HS-27A (cell line): ENCODE results near the gene ICE2.

Experiments used
- DNase-seq: peaks from one replicate; pipeline ENCODE4 v3.0.0-alpha.2; 2012; ENCODE audit warnings: low read depth, missing footprints

ICE2 gene

DNA sequence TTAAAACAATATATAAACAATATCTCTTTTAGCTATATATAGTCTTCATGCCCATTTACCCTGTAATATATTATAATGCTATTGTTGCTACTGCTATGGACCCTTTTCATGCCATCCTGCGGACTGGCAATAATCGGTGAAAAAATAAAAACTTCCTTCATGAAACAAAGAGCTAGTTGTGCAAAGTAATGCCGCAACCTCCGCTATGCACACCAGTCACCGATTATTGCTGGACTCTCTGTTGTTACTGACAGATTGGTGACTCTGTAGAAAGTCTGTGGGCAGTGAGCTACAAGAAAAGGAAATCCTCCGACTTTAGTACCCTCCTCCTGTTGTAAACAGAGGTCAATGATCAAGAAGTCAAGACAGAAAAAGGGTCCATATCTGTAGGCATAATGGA lies 17.9 kb upstream of the ICE2 start:
- no peak for DNase-seq

DNA sequence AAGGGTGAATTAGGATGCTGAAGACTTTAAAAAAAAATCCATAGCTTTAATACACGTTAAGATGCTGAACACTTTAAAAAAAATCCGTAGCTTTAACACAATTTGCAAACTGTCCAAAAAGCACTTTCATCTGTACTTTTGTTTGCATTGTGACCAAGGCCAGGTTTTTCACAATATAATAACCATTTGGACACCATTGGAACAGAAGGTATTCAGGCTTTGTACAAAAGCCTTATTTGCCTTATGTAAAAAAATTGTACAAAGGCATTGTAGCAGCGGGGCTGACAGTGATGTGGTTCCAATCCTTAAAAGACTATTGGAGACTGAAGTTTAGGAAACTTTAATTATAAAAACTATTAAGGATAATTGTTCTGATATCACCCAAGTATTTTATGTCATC lies 15.2 kb upstream of the ICE2 start:
- no peak for DNase-seq

- no peak for DNase-seq
Observed at GRCh38 chr15:60493166-60493565, 14.2 kb upstream of the ICE2 start.

DNA sequence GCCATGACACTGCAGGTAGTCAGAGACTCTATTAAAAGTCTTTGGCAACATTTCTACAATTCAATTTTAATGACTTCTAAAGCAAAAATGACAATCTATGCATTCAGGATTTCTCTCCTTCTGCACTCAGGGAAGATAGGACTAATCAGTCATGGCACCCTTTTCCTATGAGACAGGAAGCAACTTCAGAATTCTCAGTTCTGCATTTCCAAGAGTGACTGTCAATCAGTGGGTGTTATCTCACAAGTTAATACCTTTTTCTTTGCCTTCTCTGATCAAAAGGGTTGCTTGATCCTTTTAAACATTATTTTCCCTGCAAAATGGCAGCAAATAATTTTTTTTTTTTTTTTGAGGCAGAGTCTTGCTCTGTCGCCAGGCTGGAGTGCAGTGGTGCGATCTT lies 7.8 kb upstream of the ICE2 start:
- no peak for DNase-seq

- DNase-seq, result no peak
Observed at GRCh38 chr15:60485365-60486055, 6.6 kb upstream of the ICE2 start.

- no peak for DNase-seq
Observed at GRCh38 chr15:60483042-60483441, 4.1 kb upstream of the ICE2 start.

GRCh38 chr15:60480888-60481287 lies 1.9 kb upstream of the ICE2 start:
- DNase-seq, result no peak

GRCh38 chr15:60480149-60480548 lies 1.2 kb upstream of the ICE2 start:
- DNase-seq, result no peak

DNA sequence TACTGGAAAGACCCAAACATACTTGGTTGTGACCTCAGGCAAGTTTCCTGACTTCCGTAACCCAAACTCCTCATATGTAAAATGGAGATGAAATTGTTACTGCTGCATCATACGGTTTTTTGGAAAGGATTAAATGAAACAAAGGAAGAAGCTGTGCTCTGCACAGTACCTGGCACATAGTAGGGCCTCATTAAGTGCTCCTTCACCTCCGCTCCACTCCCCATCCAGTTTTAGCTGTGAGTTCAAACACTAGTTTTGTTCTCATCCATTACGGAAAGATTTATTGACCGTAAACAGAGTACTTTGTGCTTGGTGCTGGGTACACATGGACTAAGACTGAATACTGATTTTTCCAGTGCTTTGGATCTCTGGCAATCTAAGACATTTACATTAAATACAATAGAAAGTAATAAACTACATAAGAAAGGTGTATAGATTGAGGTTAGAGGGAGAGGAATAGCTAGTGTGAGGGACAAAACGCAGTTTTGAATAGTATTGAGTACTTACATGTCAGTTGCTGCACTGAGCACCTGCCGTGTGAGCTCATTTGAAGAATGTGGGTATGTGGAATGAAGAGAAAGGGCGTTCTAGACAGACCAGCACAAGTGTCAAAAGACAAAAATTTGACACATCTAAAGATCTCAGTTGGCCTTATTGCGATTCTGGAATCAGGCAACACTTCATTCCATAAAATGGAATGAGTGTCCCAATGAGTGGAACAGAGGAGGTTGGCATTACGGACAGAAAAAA lies 594 bp upstream of the ICE2 start:
- DNase-seq, result no peak

GRCh38 chr15:60477916-60478565 lies 901 bp downstream of the ICE2 start:
- no peak for DNase-seq

DNA sequence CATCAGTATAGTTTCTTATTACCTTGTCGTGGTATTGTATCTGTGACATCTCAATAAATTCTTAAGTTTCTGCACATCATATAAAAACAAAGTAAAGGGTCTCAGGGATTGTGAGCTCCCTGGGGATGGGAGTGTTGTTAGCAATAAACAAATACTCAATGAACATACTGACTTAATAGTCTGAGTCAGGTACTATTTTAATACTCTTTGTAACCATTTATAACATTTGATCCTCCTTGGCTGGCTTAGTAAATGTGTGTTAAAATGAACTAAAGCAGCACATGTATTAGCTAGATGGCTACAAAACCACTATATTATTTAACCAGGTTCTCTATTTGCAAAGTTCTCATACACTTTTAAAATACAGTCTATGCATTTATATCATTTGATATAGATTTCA lies 1.8 kb downstream of the ICE2 start:
- no peak for DNase-seq

DNA sequence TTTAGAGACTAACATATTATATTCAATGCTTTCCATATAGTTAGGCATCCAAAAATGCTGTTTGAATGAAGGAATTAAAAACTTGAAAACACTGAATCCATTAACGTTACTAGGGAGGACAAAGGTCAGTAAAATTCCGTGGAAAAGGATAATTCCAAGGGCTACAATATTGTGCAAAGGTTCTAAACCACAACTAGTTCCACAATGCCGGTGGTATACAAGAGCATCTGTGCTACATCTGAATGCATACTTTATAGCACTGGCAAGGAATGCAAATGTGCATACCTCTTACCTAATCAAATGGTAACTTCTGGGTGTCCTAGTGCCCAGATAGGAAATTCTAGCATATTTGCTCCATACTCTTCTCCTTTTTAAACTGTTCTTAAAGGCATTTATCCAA lies 2.2 kb downstream of the ICE2 start:
- no peak for DNase-seq

GRCh38 chr15:60473135-60473534 lies 5.8 kb downstream of the ICE2 start:
- no peak for DNase-seq

GRCh38 chr15:60471314-60471713 lies 7.6 kb downstream of the ICE2 start:
- DNase-seq, result no peak

GRCh38 chr15:60469893-60470641 lies 8.9 kb downstream of the ICE2 start:
- DNase-seq, result no peak

GRCh38 chr15:60464836-60465630 lies 13.9 kb downstream of the ICE2 start:
- no peak for DNase-seq

GRCh38 chr15:60462027-60462426 lies 16.9 kb downstream of the ICE2 start:
- no peak for DNase-seq

- no peak for DNase-seq
Observed at GRCh38 chr15:60460931-60461330, 18.0 kb downstream of the ICE2 start.

GRCh38 chr15:60458721-60459120 lies 20.2 kb downstream of the ICE2 start:
- DNase-seq, result no peak

DNA sequence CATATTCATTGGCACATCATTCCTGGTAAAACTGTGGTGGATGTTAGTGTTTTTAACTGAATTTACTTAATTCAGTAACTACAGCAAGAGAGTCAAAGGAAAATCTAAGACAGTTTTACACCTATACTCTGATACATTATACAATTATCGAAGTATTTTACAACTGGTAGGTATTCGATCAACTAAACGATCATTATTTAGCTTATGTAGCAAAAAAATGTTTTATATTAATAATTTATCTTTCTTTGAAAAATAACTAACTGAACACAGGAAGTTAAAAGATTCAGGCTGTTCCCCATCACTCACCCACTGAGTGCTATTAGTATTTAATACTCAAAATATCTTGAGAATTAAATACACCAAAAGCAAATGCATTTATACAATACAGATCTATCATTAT lies 21.0 kb downstream of the ICE2 start:
- DNase-seq, result no peak

GRCh38 chr15:60454824-60455223 lies 24.1 kb downstream of the ICE2 start:
- no peak for DNase-seq
